Measurements from ENCODE around the gene NR1H4. TPM values are rescaled to one million over a fixed set of nuclear protein-coding genes. Genes with fewer than 3 reads are reported as not detected.

The NR1H4 gene
- total and polyA plus RNA-seq, 2 of the 13 experiments (the other 11 are each of a cell fraction or from before 2014, with no cell fraction given): 27.3 to 114 TPM

- 0 out of 2 replicates have a peak, but pooled peaks have one; percentile 37 for TF ChIP-seq ZBTB26 (CRISPR knock-in tag; IDR thresholded peaks at IDR 0.05; ENCODE audit: borderline replicate concordance)
- no peak for TF ChIP-seq THAP9 (CRISPR knock-in tag; IDR thresholded peaks at IDR 0.05; ENCODE audit: borderline replicate concordance)
- peak; percentile 96 for TF ChIP-seq ZFP1 (CRISPR knock-in tag; IDR thresholded peaks at IDR 0.05)
- no peak for TF ChIP-seq KDM5A (IDR thresholded peaks at IDR 0.05; ENCODE audit: borderline replicate concordance, low read length)
- TF ChIP-seq ZNF564 (CRISPR knock-in tag; IDR thresholded peaks at IDR 0.05): peak; percentile 72; the same call in 1 of the 2 replicates
- no peak for TF ChIP-seq KDM5B (CRISPR knock-in tag; IDR thresholded peaks at IDR 0.05; ENCODE audit: borderline replicate concordance)
- TF ChIP-seq ZBED4 (CRISPR knock-in tag; IDR thresholded peaks at IDR 0.05; ENCODE audit: borderline replicate concordance): peak; percentile 81; the same call in 1 of the 2 replicates
- no peak for TF ChIP-seq PAX8 (CRISPR knock-in tag; IDR thresholded peaks at IDR 0.05; ENCODE audit: borderline replicate concordance)
- TF ChIP-seq E2F2 (CRISPR knock-in tag; IDR thresholded peaks at IDR 0.05; ENCODE audit: borderline replicate concordance): no peak
- TF ChIP-seq KMT2B (CRISPR knock-in tag; IDR thresholded peaks at IDR 0.05): peak; percentile 82
- TF ChIP-seq ZNF264 (CRISPR knock-in tag; IDR thresholded peaks at IDR 0.05): peak; percentile 93
- TF ChIP-seq CAMTA2 (CRISPR knock-in tag; IDR thresholded peaks at IDR 0.05; ENCODE audit: borderline replicate concordance): no peak
- no peak for TF ChIP-seq ZNF570 (CRISPR knock-in tag; IDR thresholded peaks at IDR 0.05; ENCODE audit: borderline replicate concordance)
- TF ChIP-seq ZNF710 (CRISPR knock-in tag; IDR thresholded peaks at IDR 0.05; ENCODE audit: borderline replicate concordance): peak; percentile 94; the same call in 1 of the 2 replicates
These were observed 36.4 kb upstream of the NR1H4 start (continued) for GRCh38 chr12:100437038-100437841.
